H9 (cell line): Measurements from ENCODE around the gene HTRA3. TPM values are rescaled to one million over a fixed set of nuclear protein-coding genes. Genes with fewer than 3 reads are reported as not detected.

Source experiments
- DNase-seq: peaks from one replicate; pipeline ENCODE4 v3.0.0-alpha.2; 2017
- H2AFZ ChIP-seq: one replicate; pipeline ENCODE4 v1.6.1; 2013; ENCODE audit warnings: mild to moderate bottlenecking, low read length, control low read depth, moderate library complexity
- H2AK5ac ChIP-seq: 2 replicates; pipeline ENCODE4 v1.6.1; 2013; ENCODE audit warnings: low read length, control low read depth, mixed read lengths; ENCODE audit not compliant: insufficient read length
- H2BK120ac ChIP-seq: one replicate; pipeline ENCODE4 v1.6.1; 2013; ENCODE audit warnings: low read depth, mild to moderate bottlenecking, low read length, control low read depth, inconsistent platforms; ENCODE audit not compliant: poor library complexity, severe bottlenecking
- H2BK12ac ChIP-seq: 2 replicates; pipeline ENCODE4 v1.6.1; 2013; ENCODE audit warnings: low read length, control low read depth, mixed read lengths, low read depth; ENCODE audit not compliant: insufficient read length
- H2BK15ac ChIP-seq: 2 replicates; pipeline ENCODE4 v1.6.1; 2013; ENCODE audit warnings: low read depth, low read length, control low read depth
- H2BK20ac ChIP-seq: one replicate; pipeline ENCODE4 v1.6.1; 2013; ENCODE audit warnings: low read depth, mild to moderate bottlenecking, low read length, control low read depth, inconsistent platforms; ENCODE audit not compliant: poor library complexity, severe bottlenecking
- H2BK5ac ChIP-seq: 2 replicates; pipeline ENCODE4 v1.6.1; 2013; ENCODE audit warnings: low read length, control low read depth, mixed read lengths; ENCODE audit not compliant: insufficient read length
- H3K14ac ChIP-seq: 2 replicates; pipeline ENCODE4 v1.6.1; 2013; ENCODE audit warnings: low read length, control low read depth; ENCODE audit not compliant: insufficient read depth
- H3K18ac ChIP-seq: 2 replicates; pipeline ENCODE4 v1.6.1; 2013; ENCODE audit warnings: low read depth, mild to moderate bottlenecking, mixed read lengths, low read length, control low read depth; ENCODE audit not compliant: insufficient read length
- H3K23ac ChIP-seq: 2 replicates; pipeline ENCODE4 v1.6.1; 2013; ENCODE audit warnings: low read length, control low read depth, mixed read lengths, low read depth; ENCODE audit not compliant: insufficient read length
- H3K23me2 ChIP-seq: 2 replicates; pipeline ENCODE4 v1.6.1; 2013; ENCODE audit warnings: low read depth, mild to moderate bottlenecking, mixed read lengths, low read length, control low read depth; ENCODE audit not compliant: insufficient read length, poor library complexity, severe bottlenecking
- H3K27ac ChIP-seq: 2 replicates; pipeline ENCODE4 v1.5.1; 2013; ENCODE audit warnings: low read length, control low read depth, mixed read lengths, low read depth; ENCODE audit not compliant: insufficient read length
- H3K27me3 ChIP-seq: 2 replicates; pipeline ENCODE4 v1.6.1; 2013; ENCODE audit warnings: low read length, control low read depth, inconsistent platforms; ENCODE audit not compliant: insufficient read depth
- H3K4ac ChIP-seq: 2 replicates; pipeline ENCODE4 v1.6.1; 2013; ENCODE audit warnings: low read depth, mild to moderate bottlenecking, control low read depth, inconsistent platforms, low read length, moderate library complexity
- H3K4me1 ChIP-seq: 2 replicates; pipeline ENCODE4 v1.6.1; 2013; ENCODE audit warnings: low read length, control low read depth, inconsistent platforms; ENCODE audit not compliant: insufficient read depth
- H3K4me2 ChIP-seq: 2 replicates; pipeline ENCODE4 v1.6.1; 2013; ENCODE audit warnings: low read length, control low read depth, mixed read lengths; ENCODE audit not compliant: insufficient read length, insufficient read depth
- H3K56ac ChIP-seq: 2 replicates; pipeline ENCODE4 v1.6.1; 2013; ENCODE audit warnings: low read depth, mild to moderate bottlenecking, mixed read lengths, low read length, control low read depth; ENCODE audit not compliant: insufficient read length
- H3K79me1 ChIP-seq: 2 replicates; pipeline ENCODE4 v1.6.1; 2013; ENCODE audit warnings: low read depth, mild to moderate bottlenecking, moderate library complexity, low read length, control low read depth, inconsistent platforms; ENCODE audit not compliant: insufficient read depth, poor library complexity, severe bottlenecking
- H3K79me2 ChIP-seq: 2 replicates; pipeline ENCODE4 v1.6.1; 2013; ENCODE audit warnings: low read length, control low read depth, inconsistent platforms; ENCODE audit not compliant: insufficient read depth
- H3K9ac ChIP-seq: 2 replicates; pipeline ENCODE4 v1.6.1; 2013; ENCODE audit warnings: low read length, control low read depth, mixed read lengths; ENCODE audit not compliant: insufficient read length; ENCODE audit errors: extremely low read depth
- H3K9me3 ChIP-seq: one replicate; pipeline ENCODE4 v1.6.1; 2013; ENCODE audit warnings: low read depth, low read length, inconsistent platforms; ENCODE audit not compliant: control insufficient read depth
- H3T11ph ChIP-seq: one replicate; pipeline ENCODE4 v1.6.1; 2013; ENCODE audit warnings: mild to moderate bottlenecking, low read length, control low read depth, inconsistent platforms
- H4K20me1 ChIP-seq: one replicate; pipeline ENCODE4 v1.6.1; 2013; ENCODE audit not compliant: control insufficient read depth, insufficient read length, insufficient read depth
- H4K5ac ChIP-seq: 2 replicates; pipeline ENCODE4 v1.6.1; 2013; ENCODE audit warnings: low read depth, mild to moderate bottlenecking, mixed read lengths, low read length, control low read depth; ENCODE audit not compliant: insufficient read length
- H4K8ac ChIP-seq: replicated peaks from 2 replicates; pipeline ENCODE4 v1.6.1; 2013; ENCODE audit warnings: low read length, control low read depth, mixed read lengths, low read depth; ENCODE audit not compliant: insufficient read length
- H4K91ac ChIP-seq: 2 replicates; pipeline ENCODE4 v1.6.1; 2013; ENCODE audit warnings: low read depth, mild to moderate bottlenecking, moderate library complexity, mixed read lengths, low read length, control low read depth; ENCODE audit not compliant: insufficient read length
- H3K27ac Mint-ChIP-seq, 3 experiments: 2 replicates in 2 of 3; 3 replicates in 1 of 3; pipeline ENCODE4 v1.8.0; 2020 to 2021; ENCODE audit warnings: mixed read lengths in 3 of 3, mild to moderate bottlenecking in 1 of 3, moderate library complexity in 1 of 3
- H3K27me3 Mint-ChIP-seq: 2 replicates; pipeline ENCODE4 v1.8.0; 2021; ENCODE audit warnings: low read depth, mild to moderate bottlenecking, moderate library complexity, mixed read lengths
- H3K36me3 Mint-ChIP-seq, 3 experiments: 2 replicates in 2 of 3; 3 replicates in 1 of 3; pipeline ENCODE4 v1.8.0; 2020 to 2021; ENCODE audit warnings: low read depth in 3 of 3, mixed read lengths in 3 of 3; ENCODE audit not compliant: insufficient read depth in 1 of 3
- H3K4me1 Mint-ChIP-seq, 2 experiments: 2 replicates each; pipeline ENCODE4 v1.8.0; 2020; ENCODE audit warnings: mixed read lengths in 2 of 2
- H3K4me3 Mint-ChIP-seq, 2 experiments: 2 replicates in 1 of 2; 3 replicates in 1 of 2; pipeline ENCODE4 v1.8.0; 2020 to 2021; ENCODE audit warnings: mild to moderate bottlenecking in 2 of 2, mixed read lengths in 2 of 2, moderate library complexity in 1 of 2
- H3K9me3 Mint-ChIP-seq, 2 experiments: 2 replicates in 1 of 2; 3 replicates in 1 of 2; pipeline ENCODE4 v1.8.0; 2020; ENCODE audit warnings: mild to moderate bottlenecking in 2 of 2, mixed read lengths in 2 of 2, moderate library complexity in 1 of 2
- CTCF ChIP-seq: fragments of 200-600 bp; sonication (generic); conservative IDR thresholded peaks from 3 replicates; pipeline ENCODE4 v1.8.0; 2021; ENCODE audit warnings: antibody characterized with exemption, mild to moderate bottlenecking
- WGBS: extraction: QIAGEN DNeasy Blood & Tissue Kit; methylation state at CpG from one replicate; pipeline ENCODE4 v1.1.7; 2013; ENCODE audit warnings: missing lambda C conversion rate, low lambda C conversion rate, mixed read lengths; ENCODE audit not compliant: insufficient read length; ENCODE audit errors: extremely low coverage; 5-methylcytosine and 5-hydroxymethylcytosine counted together
- total RNA-seq: library from RNA; stranded (reverse); gene quantifications from 2 replicates; pipeline ENCODE4 v1.2.1, GENCODE V29; 2021

The HTRA3 gene
- total RNA-seq, 1 experiment from 2014 or later, result 3.0 TPM

GRCh38 chr4:8300832-8301231 is 31.3 kb downstream of the HTRA3 start:
- H3T11ph ChIP-seq, result no peak overlapping the region
- no peaks in the 10 kb centered on the region for H3K27me3 ChIP-seq
- no peak for DNase-seq
- no peak overlapping the region for H2BK20ac ChIP-seq
- no peak overlapping the region for H3K14ac ChIP-seq
- no peak overlapping the region for H2AK5ac ChIP-seq
- no peak overlapping the region for H3K4ac ChIP-seq
- H2BK12ac ChIP-seq, result no peak overlapping the region
- TF ChIP-seq CTCF, result no peak
- H2BK15ac ChIP-seq, result no peak overlapping the region
- no peaks in the 10 kb centered on the region for H3K79me2 ChIP-seq
- H2BK120ac ChIP-seq, result no peak overlapping the region
- H3K79me1 ChIP-seq, result no peaks in the 10 kb centered on the region
- no peak overlapping the region for H3K4me3 Mint-ChIP-seq
- H3K56ac ChIP-seq, result no peak overlapping the region
- H3K27me3 Mint-ChIP-seq, result peaks cover 9% of the 10 kb centered on the region
- H3K36me3 Mint-ChIP-seq, result no peaks in the 10 kb centered on the region
- no peak overlapping the region for H4K8ac ChIP-seq
- no peaks in the 10 kb centered on the region for H3K4me1 ChIP-seq
- no peak overlapping the region for H3K9ac ChIP-seq
- no peaks in the 10 kb centered on the region for H3K9me3 ChIP-seq
- no peak overlapping the region for H2AFZ ChIP-seq
- H3K18ac ChIP-seq, result no peak overlapping the region
- H4K5ac ChIP-seq, result no peak overlapping the region
- H4K20me1 ChIP-seq, result no peaks in the 10 kb centered on the region
- H4K91ac ChIP-seq, result no peak overlapping the region
- H3K23me2 ChIP-seq, result no peaks in the 10 kb centered on the region
- whole genome bisulfite sequencing, result 100% methylated on average over 1 of the region's 1 CpG
- no peak overlapping the region for H3K27ac ChIP-seq
- no peak overlapping the region for H3K27ac Mint-ChIP-seq
- no peaks in the 10 kb centered on the region; a peak in 1 of 4 replicates for H3K4me1 Mint-ChIP-seq
- H3K23ac ChIP-seq, result no peak overlapping the region
- no peak overlapping the region for H3K4me2 ChIP-seq
- no peak overlapping the region for H2BK5ac ChIP-seq
- H3K9me3 Mint-ChIP-seq, result no peaks in the 10 kb centered on the region; a peak in 2 of 5 replicates
